GM19351 (cell line): ENCODE data around the gene IGF1R.

Experiments used
- ATAC-seq: cut with Tn5 transposase; IDR thresholded peaks from one replicate; pipeline ENCODE4 v1.9.1; 2021; ENCODE audit warnings: mild to moderate bottlenecking, moderate library complexity; ENCODE audit not compliant: unreplicated experiment

The IGF1R gene

DNA sequence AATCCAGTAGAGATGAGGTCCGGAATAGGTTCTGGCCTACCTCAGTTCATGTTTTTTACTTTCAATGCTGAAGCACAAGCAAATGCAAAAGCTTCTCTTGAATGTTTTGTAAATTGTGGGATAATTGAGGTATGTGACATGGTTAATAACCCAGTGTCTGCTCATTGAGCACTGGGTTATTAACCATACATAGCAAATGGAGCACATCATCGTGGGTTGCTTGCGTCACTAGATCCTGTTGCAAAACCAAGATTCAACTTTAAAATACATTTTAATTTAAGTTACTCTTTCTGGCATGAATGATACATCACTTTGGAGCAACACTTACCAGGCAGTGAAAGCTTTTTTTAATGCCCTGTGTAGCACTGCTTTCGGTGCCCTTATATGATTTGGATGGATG is 165.6 kb downstream of the IGF1R start:
- no peak for ATAC-seq

DNA sequence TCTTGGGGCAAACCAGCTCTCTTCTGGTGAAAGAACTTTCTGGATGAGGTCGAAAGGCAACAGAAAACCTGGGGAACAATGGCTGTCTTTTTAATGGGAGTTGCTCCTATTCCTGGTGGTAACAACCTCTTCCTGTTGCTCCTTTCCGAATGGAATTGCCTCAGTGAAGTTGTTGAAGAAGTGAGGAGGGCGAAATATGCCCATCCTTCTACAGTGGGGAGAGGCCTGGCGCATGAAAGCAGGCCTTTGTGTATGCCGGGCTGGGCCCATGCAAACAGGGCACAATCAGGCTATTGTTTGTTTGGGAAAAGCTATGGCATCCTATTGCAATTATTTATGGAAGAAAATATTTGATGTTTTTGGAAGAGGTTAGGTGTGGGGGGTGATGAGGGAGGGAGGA is 166.9 kb downstream of the IGF1R start:
- no peak for ATAC-seq

DNA sequence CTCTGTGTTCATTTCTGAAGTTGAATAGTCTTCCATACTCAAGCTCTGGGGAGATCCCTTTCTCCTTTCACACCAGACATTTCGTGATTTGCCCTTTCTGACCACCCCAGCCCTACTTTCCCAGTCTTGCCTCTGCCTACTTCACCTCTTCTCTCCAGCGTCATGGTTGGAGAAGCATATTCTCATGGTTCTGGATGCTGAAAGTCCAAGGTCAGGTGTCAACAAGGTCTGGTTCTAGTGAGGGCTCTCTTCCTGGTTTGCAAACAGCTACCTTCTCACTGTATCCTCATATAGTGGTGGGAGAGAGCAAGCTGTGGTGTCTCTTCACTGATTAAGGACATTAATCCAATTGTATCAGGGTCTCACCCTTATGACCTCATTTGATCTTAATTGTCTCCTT is 169.4 kb downstream of the IGF1R start:
- ATAC-seq = no peak

DNA sequence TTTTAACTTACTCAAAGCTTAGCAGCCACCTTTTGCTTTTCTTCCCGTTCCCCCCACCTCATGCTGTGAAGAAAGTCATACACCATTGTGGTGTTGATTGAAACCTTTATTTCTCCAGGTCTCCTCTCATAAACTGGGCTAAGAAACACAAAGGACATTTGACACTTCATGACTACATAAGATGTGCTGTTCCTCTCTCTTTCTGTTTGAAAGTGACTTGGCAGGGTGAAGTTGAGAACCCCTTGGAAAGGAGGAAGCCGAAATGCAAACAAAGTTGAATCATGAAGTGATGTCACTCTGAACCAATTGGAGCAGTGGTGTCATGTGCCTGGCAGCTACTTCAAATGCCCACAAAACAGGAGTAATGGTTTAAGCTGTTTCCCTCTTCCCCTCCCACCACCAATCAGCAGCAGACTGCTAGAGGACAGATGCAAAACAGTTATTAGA is 174.7 kb downstream of the IGF1R start:
- no peak for ATAC-seq

DNA sequence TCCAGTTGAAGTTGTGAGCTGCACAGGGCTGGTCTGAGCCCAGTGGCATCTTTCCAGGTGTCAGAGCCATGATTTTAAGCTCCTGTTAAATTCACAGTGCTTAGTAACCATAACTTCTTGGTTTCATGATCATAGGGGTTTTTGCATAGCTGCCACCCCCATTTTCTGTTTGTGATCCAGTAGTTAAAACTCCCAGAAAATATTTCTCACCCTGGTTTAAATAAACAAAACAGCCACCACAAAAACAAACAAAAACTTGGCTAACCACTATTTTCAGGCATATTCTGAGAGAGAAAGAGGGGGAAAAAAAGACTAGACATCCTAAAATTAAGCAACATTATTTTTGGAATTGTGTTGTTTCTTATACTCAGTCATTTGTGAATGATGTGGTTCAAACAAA is 175.3 kb downstream of the IGF1R start:
- no peak for ATAC-seq

DNA sequence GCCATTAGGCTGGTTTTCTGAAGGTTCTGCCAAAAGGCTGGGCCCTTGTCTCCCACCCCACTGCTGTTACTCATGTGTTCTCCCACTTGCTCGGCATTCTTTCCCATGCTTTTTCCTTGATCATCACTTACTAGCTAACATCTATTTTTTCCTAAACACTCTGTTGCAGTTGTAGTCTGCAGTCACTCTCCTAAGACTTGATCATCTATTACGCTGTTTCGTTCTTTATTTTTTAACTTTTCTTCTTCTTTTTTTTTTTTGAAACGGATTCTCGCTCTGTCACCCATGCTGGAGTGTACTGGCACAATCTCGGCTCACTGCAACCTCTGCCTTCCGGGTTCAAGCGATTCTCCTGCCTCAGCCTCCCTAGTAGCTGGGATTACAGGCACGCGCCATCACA is 176.3 kb downstream of the IGF1R start:
- ATAC-seq = no peak

DNA sequence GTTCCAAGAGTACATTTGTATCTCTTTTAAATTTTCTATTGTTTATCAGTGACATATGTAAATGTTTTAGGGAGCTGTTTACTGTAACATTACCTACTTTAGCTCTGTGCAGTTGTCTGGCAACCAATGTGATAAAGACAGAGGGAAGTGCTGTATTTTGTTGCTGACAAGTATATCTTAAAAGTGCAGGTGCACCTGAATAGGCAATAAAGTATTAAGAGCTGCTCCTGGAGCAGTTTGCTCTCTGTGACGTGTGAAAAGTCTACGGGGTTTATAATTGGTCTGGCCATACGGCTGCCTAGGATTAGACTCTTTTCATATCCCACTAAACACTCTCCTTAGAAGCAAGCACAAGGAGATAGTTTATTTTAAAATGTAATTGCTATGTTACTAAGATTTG is 178.3 kb downstream of the IGF1R start:
- ATAC-seq = no peak

DNA sequence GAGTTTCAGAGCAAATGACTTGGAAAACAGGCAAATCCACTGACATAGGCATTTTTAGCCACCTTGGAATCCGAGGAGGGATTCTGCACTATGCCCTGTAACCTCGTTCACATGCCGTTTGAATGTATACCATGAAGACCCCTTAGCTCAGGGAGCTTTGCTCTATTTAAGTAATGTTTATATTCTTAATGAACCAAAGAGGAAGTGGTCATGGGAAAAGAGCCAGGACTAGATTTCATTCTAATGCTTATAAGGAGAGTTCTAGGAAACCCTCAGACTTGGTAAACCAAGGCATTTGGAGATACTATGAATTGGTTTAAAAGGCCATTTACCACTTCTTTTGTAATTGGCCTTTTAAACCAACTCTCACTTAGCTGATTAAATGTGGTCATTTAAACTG is 178.9 kb downstream of the IGF1R start:
- ATAC-seq = no peak

DNA sequence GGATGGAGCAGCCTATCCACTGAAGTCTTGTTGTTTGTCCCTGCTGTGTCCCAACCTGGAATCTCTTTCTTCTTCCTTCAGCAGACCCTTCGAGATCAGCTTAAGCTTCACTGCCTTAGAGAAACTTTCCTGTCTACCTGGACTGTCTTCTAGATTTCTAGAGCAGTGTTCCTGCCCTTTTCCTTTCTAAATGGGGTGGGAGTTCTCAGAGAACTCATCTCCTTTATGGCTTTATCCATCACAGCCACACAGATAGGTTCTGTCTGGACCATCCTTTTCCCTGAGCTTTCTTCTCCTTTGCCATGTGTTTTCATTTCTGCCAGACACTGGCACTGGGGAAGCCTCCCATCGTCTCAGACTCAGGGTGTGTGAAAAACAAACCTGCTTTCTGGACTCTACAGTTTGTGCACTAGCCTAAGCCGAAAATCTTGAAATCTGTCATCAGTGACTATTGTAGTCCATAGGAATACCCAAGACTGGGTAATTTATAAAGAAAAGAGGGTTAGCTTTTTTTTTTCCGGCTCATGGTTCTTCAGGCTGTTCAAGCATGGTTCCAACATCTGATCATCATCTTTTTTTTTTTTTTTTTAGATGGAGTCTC is 181.8 kb downstream of the IGF1R start:
- no peak for ATAC-seq

DNA sequence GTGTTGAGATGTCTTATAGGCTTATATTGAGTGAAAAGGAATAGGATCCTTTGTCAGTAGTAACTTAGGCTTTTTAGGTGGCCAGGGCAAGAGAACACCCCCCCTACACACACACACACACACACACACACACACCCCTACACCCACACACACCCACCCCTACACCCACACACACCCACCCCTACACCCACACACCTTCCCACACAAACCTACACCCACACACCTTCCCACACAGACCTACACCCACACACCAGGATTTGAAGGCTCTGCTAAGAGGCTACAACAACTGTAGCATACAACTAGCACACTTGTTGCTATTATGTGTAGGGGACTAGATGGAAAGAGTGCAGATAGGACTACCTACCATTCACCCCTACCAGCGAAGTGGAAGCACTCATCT is 186.6 kb downstream of the IGF1R start:
- no peak for ATAC-seq

DNA sequence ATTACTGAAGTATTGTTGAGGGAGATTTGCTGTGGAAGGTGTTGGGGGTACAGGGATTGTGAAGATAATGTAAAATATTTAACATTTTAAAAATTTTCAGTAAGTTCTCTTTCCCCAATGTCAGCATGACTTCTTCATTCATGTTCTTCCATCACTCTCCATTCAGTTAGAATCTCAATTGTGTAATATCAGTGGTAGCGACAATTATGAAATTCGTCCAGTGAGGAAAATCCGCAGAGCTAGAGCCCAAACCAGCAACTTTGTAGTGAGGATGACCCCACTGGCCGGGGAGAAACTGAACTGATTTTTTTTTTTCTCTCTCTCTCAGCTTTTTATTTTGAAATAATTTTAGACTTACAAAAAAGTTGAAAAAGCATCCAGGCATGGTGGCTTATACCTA is 187.5 kb downstream of the IGF1R start:
- no peak for ATAC-seq

DNA sequence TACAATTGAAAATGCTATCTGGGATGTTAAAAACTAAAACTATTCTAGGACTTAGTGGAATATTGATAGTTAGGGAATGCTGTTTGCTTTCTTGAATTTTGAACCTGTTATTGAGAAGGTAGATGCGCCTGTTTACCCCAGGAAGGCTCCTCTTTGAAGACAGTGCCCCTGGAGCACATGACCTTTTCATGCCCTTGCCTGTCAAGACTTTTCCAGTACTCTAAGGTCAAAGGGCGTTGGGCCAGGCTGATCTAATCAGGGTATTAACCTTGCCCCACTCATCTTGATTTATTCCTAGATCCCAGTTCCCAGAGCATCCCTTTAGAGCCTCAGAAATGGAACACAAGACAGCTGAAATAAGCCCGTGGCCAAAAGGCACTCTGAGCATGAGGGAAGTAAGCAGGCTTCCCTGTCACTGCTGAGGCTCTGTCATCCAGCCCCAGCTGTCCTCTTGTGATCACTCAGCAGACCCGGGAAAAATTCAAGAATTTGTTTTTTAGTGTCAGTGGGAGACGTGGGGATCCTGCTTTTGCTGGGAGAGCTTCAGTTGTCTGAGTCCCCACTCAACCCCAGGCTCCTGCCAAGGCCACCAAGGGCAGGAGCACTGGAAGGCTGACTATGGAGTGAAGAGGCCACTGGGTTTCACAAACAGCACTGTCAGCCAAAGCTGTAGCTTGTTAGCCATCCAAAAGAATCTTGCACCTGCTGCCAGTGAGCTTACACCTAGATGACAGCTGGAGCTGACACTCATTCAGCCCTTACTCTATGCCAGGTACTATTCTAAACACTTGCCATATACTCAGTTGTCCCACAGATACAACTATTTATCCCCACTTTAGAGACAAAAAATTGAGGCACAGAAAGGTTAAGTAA is 190.3 kb downstream of the IGF1R start:
- ATAC-seq = no peak

DNA sequence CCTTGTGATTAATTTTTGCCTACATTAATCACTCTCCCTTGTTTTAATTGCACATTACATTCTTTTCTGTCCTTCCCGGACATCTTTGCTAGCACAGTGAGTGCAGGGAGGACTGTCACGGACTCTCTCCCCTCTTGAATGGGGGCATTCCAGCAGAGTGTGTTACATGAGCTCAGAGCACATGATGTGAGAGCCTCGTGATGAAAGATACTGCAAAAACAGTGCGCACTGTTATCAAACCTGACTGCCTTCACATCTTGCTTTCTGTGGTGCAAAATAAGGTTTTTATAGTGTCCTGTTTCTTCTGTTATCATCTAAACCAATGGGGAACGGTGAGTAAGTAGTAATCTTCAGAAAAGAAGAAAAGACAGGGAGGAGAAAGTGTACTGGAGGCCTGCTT is 191.7 kb downstream of the IGF1R start:
- ATAC-seq = no peak

DNA sequence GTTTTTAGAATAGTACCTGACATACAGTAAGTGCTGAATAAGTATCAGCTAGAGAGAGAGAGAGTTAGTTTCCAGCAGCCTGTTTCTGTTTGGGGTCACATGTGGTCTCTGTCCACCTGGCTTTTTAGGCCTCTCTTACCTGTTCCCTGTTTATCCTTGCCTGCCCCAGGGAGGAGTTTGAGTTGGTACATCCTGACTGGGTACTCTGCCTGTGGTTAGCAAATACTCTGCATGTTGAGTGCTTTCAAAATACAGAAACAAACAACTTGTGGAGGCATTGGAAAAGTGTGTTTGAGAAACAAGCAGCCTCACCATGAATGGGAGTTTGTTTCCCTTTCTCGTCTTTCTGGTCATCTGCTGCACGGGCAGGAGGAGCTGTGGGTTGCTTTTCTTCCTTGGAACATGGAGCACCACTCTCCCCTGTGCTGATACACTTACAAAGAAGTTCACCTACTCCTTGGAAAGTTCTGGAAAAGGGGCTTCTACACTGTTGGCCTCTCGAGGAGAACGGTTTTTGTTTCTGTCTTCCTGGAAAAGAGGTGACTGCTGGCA is 193.2 kb downstream of the IGF1R start:
- no peak for ATAC-seq

DNA sequence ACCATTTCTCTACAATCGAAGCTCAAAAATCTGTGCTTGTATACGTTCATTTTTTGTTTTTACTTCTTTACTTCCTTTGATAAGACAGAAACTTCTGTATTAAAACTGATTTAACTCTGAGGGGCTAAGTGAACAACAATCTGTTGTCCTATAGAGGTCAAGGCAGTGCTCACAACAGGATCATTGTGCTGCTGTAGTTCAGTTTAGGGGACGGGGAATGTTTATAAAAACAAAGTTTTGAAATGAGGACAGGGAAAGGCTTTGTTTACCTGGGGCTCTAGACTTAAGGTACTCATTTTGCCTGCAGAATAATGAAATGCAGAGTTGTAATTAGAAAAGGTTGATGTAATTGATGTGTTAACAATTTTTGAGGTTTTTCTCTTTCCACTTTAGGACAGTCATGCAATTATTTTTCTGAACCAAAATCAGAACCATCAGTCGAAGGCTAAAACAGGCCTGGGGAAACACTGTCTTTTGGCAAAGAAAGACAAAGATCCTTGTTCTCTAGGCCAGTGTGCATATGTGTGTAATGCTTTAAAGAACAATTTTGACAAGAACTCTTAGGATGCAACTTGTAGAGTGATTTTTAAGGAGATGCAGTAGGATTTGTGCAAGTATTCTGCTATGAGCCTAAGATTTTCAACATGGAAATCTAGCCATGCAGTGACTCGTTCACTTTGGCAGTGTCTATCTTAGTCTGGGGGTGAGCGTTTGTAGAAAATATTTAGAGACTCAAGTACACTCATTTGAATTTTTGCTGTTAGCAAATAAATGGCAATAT is 194.0 kb downstream of the IGF1R start:
- no peak for ATAC-seq

DNA sequence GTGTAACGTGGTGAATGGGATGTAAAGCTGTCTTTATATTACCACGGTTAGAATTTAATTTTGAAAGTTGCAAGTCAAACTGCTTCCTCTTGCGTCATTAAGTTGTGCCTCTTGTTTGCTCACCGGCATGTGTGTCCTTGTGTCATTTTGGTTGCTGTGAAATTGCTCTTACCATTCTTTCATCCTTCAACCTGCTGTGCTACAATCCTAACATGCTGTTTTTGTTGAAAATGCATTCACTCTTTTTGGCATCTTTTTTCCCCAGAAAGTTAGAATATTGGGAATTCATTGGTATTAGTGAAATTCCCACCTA is 194.6 kb downstream of the IGF1R start:
- no peak for ATAC-seq

DNA sequence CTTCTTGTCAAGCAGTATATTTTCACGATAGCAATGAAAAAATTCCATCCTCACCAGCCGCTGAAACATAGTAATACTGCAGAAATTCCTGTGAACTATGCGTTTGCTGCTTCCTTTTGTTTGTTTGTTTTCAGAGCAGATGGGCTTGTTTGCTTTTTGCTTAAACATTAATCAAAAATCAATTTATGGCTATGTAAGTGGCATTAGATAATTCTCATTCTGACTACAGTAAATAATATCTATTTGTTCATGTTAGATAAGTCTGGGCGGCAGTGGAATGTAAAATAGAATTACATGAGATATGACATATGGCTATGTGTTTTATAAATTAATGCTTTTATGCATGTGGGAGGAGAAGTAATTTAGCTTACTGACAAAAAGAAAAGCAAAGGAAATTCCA is 195.5 kb downstream of the IGF1R start:
- no peak for ATAC-seq

DNA sequence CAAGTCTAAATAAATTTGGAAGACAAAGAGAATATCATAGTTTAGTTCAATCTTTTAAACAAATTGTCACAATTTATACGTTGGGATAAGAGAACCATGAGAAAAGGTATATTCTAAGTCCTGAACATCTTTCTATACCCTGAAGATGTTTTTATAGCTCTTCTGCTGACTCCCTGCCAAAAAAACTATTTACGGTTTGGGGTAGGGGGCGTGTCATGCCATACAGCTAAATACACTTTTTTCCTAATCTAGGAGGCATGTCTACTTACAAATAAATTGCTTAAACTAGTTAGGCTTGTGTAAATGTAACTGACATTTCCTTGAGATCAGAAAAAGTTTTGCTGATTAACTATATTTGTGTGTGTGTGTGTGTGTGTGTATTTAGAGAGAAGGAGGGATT is 195.9 kb downstream of the IGF1R start:
- no peak for ATAC-seq

DNA sequence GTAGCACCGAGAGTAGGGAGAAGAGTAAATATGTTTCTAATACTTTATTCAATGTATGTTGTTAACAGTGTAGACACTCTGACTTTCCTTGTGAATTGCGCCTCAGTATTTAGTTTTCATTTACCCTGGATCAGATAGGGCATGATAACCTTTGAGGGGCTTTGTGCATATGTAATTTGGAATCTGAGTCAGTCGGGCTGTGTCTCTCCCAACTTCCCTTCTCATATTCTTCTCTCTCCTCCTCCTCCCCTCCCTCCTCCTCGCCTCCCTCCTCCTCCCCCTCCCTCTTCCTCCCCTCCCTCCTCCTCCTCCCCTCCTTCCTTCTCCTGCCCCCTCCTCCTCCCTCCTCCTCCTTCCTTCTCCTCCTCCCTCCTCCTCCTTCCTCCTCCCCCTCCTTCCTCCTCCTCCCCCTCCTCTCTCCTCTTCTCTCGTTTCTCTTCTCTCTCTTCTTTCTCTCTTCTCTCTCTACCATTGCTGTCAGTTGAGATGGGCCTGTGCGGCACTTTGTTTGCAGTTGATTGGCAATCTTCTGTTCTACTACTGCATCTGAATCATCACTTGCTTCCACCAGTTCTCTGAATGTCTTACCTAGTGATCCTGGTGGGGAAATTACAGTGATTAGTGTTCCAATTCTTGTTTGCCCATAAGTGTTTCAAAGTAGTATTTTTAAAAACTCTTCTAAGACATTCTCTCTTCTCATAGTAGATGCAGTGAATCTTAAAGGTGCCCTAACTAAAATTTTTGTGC is 197.0 kb downstream of the IGF1R start:
- ATAC-seq = no peak

DNA sequence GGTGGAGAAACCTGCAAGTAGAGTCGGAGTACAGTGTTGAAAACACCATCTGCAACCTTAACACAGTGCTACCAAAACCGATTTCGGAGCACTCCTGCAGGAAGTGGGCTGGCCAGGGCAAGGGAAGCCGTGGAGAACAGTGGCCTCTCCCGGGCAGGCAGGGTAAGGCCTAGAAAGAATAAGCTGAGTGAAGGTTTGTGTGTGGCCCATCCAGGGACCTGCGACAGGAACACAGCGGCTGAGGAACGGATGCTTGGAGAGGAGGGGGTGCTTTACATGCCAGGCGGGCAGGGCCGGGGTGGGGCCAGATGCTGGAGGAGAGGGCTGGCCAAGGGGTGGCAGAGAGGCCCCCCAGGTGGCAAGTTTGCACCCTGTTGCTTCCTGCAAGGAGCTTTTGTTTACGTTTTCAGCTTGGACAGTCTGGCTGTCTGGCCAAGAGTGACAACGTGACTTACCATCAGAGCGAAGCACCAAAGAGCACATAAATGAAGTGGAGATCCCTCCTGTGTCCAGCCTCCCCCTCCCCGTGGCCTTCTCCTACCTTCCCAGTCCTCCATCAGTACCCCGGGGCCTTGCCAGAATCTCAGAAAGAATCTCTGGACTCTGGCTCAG is 202.7 kb downstream of the IGF1R start:
- peak; percentile 44 for ATAC-seq

DNA sequence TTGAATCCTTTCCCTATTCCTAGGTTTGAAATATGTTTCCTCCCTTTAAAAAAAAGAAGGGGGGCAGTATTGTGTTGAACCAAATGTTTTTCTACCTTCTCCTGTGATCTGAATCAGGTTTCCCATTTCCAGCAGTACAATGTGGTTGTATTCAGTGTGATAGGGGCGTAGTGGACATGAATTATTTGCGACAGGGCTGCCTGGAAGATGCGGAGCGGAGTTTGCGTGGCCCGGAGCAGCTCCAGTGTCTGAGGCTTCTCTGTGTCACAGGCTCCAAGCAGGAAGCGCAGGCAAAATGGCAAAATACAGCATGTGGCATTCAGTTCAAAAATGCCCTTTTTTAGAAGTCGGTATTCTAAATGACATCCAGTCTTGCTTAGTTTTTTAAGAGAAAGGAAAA is 204.8 kb downstream of the IGF1R start:
- peak; percentile 36 for ATAC-seq
